Karpas-422 (cell line): ENCODE data around the gene RPS6KC1. TPM values are rescaled to one million over a fixed set of nuclear protein-coding genes. Genes with fewer than 3 reads are reported as not detected.
"Not testable (repeated sequence)": the region's sequence is repeated elsewhere in the genome, so short reads cannot be mapped to it uniquely, and the experiment has no call there.

Experiments used
- DNase-seq: peaks from one replicate; pipeline ENCODE4 v3.0.0-alpha.2; 2015
- H2AFZ ChIP-seq: fragments of 200-600 bp; sonication (generic); 2 replicates; pipeline ENCODE4 v1.6.1; 2014; ENCODE audit warnings: antibody characterized with exemption, low read length, mixed read lengths
- H3K27ac ChIP-seq: fragments of 200-600 bp; sonication (generic); 2 replicates; pipeline ENCODE4 v1.5.1; 2014; ENCODE audit warnings: mild to moderate bottlenecking, low read length, moderate library complexity
- H3K27me3 ChIP-seq: fragments of 200-600 bp; sonication (generic); 2 replicates; pipeline ENCODE4 v1.6.1; 2014; ENCODE audit warnings: low read length, mixed read lengths
- H3K36me3 ChIP-seq: fragments of 200-600 bp; sonication (generic); 2 replicates; pipeline ENCODE4 v1.6.1; 2014; ENCODE audit warnings: low read length, mixed read lengths; ENCODE audit not compliant: insufficient read depth
- H3K4me1 ChIP-seq: fragments of 200-600 bp; sonication (generic); 2 replicates; pipeline ENCODE4 v1.6.1; 2014; ENCODE audit warnings: mild to moderate bottlenecking, low read length, mixed read lengths
- H3K4me2 ChIP-seq: fragments of 200-600 bp; sonication (generic); 2 replicates; pipeline ENCODE4 v1.6.1; 2014; ENCODE audit warnings: low read length, low read depth, mild to moderate bottlenecking; ENCODE audit not compliant: poor library complexity, severe bottlenecking
- H3K4me3 ChIP-seq: fragments of 200-600 bp; sonication (generic); 2 replicates; pipeline ENCODE4 v1.5.1; 2014; ENCODE audit warnings: mild to moderate bottlenecking, antibody characterized with exemption, low read length, mixed read lengths
- H3K79me2 ChIP-seq: fragments of 200-600 bp; sonication (generic); 2 replicates; pipeline ENCODE4 v1.6.1; 2014; ENCODE audit warnings: mild to moderate bottlenecking, low read length, mixed read lengths
- H3K9ac ChIP-seq: fragments of 200-600 bp; sonication (generic); 2 replicates; pipeline ENCODE4 v1.6.0; 2014; ENCODE audit warnings: low read length
- H3K9me2 ChIP-seq: fragments of 200-600 bp; sonication (generic), shearing (Covaris generic); replicated peaks from 2 replicates; pipeline ENCODE4 v1.6.0; 2014; ENCODE audit warnings: mild to moderate bottlenecking, low read length, moderate library complexity; ENCODE audit not compliant: insufficient read depth
- H3K9me3 ChIP-seq: fragments of 300-700, 200-600 bp; sonication (generic); 2 replicates; pipeline ENCODE4 v1.6.1; 2014; ENCODE audit warnings: low read length, mixed read lengths
- H4K20me1 ChIP-seq: fragments of 200-600 bp; sonication (generic); 2 replicates; pipeline ENCODE4 v1.6.1; 2014; ENCODE audit warnings: mild to moderate bottlenecking, antibody characterized with exemption, low read length, low read depth; ENCODE audit not compliant: insufficient read depth
- total RNA-seq: library from RNA; depleted of rRNA; stranded (reverse); fragments of >200 nt; shearing (Covaris generic); gene quantifications from 2 replicates; pipeline ENCODE4 v1.2.3, GENCODE V29; 2014; ENCODE audit warnings: low replicate concordance

The RPS6KC1 gene
- total RNA-seq, 1 experiment from 2014 or later, result 13.2 TPM

- Histone ChIP-seq H3K27ac (no peak overlapping the region), H2AFZ (no peak overlapping the region), H3K36me3 (no peaks in the 10 kb centered on the region), H4K20me1 (no peaks in the 10 kb centered on the region), H3K4me1 (no peaks in the 10 kb centered on the region), H3K4me3 (no peak overlapping the region), H3K4me2 (no peak overlapping the region), H3K9me2 (no peaks in the 10 kb centered on the region), H3K79me2 (no peaks in the 10 kb centered on the region), H3K27me3 (no peaks in the 10 kb centered on the region), H3K9me3 (no peaks in the 10 kb centered on the region), H3K9ac (no peak overlapping the region)
- DNase-seq, result no peak
Observed at GRCh38 chr1:213200630-213201029, 149.6 kb downstream of the RPS6KC1 start.

GRCh38 chr1:213201380-213202155 lies 150.5 kb downstream of the RPS6KC1 start:
- Histone ChIP-seq H3K4me2 (no peak overlapping the region), H3K9me2 (no peaks in the 10 kb centered on the region), H3K27ac (no peak overlapping the region), H4K20me1 (no peaks in the 10 kb centered on the region), H2AFZ (no peak overlapping the region), H3K27me3 (no peaks in the 10 kb centered on the region), H3K36me3 (no peaks in the 10 kb centered on the region), H3K4me3 (no peak overlapping the region), H3K79me2 (no peaks in the 10 kb centered on the region), H3K4me1 (no peaks in the 10 kb centered on the region), H3K9me3 (no peaks in the 10 kb centered on the region), H3K9ac (no peak overlapping the region)
- DNase-seq, result no peak

GRCh38 chr1:213211201-213211600 lies 160.2 kb downstream of the RPS6KC1 start:
- Histone ChIP-seq H3K4me3 (no peak overlapping the region), H3K9me3 (no peaks in the 10 kb centered on the region), H3K36me3 (no peaks in the 10 kb centered on the region), H3K27ac (no peak overlapping the region), H3K27me3 (no peaks in the 10 kb centered on the region), H3K79me2 (no peaks in the 10 kb centered on the region), H3K9ac (no peak overlapping the region), H3K4me1 (no peaks in the 10 kb centered on the region), H3K9me2 (no peaks in the 10 kb centered on the region), H2AFZ (no peak overlapping the region), H3K4me2 (no peak overlapping the region), H4K20me1 (no peaks in the 10 kb centered on the region)
- DNase-seq, result no peak

GRCh38 chr1:213219076-213219475 lies 168.0 kb downstream of the RPS6KC1 start:
- H3K9me3 ChIP-seq, result not testable (repeated sequence)

GRCh38 chr1:213221209-213221608 lies 170.2 kb downstream of the RPS6KC1 start:
- Histone ChIP-seq H3K4me1 (no peaks in the 10 kb centered on the region), H3K79me2 (no peaks in the 10 kb centered on the region), H2AFZ (no peak overlapping the region), H3K27ac (no peak overlapping the region), H3K9ac (no peak overlapping the region), H3K9me3 (no peaks in the 10 kb centered on the region), H4K20me1 (no peaks in the 10 kb centered on the region), H3K9me2 (no peaks in the 10 kb centered on the region), H3K4me2 (no peak overlapping the region), H3K4me3 (no peak overlapping the region), H3K27me3 (no peaks in the 10 kb centered on the region), H3K36me3 (no peaks in the 10 kb centered on the region)
- DNase-seq, result no peak

More at GRCh38 chr1:213219076-213219475, 168.0 kb downstream of the RPS6KC1 start:
- not testable (repeated sequence) for H2AFZ ChIP-seq, H3K27me3 ChIP-seq, H3K79me2 ChIP-seq, H4K20me1 ChIP-seq, H3K4me3 ChIP-seq, H3K9ac ChIP-seq, H3K27ac ChIP-seq, H3K4me2 ChIP-seq, DNase-seq, H3K36me3 ChIP-seq, H3K9me2 ChIP-seq, H3K4me1 ChIP-seq

GRCh38 chr1:213227458-213227857 lies 176.4 kb downstream of the RPS6KC1 start:
- Histone ChIP-seq H3K4me3 (no peak overlapping the region), H3K36me3 (no peaks in the 10 kb centered on the region)

GRCh38 chr1:213231795-213232231 lies 180.8 kb downstream of the RPS6KC1 start:
- no peaks in the 10 kb centered on the region for H3K27me3 ChIP-seq

More at GRCh38 chr1:213227458-213227857, 176.4 kb downstream of the RPS6KC1 start:
- H3K9ac ChIP-seq, result no peak overlapping the region
- H3K27me3 ChIP-seq, result no peaks in the 10 kb centered on the region
- H3K9me3 ChIP-seq, result no peaks in the 10 kb centered on the region
- H4K20me1 ChIP-seq, result no peaks in the 10 kb centered on the region
- H3K9me2 ChIP-seq, result no peaks in the 10 kb centered on the region
- H3K4me1 ChIP-seq, result no peaks in the 10 kb centered on the region
- no peak overlapping the region for H3K4me2 ChIP-seq
- no peak overlapping the region for H2AFZ ChIP-seq
- H3K27ac ChIP-seq, result no peak overlapping the region
- no peaks in the 10 kb centered on the region for H3K79me2 ChIP-seq
- no peak for DNase-seq

GRCh38 chr1:213242883-213243282 lies 191.8 kb downstream of the RPS6KC1 start:
- Histone ChIP-seq H3K36me3 (no peaks in the 10 kb centered on the region), H3K9me2 (no peaks in the 10 kb centered on the region), H3K27ac (no peak overlapping the region), H3K9me3 (no peaks in the 10 kb centered on the region), H3K79me2 (no peaks in the 10 kb centered on the region), H2AFZ (no peak overlapping the region), H3K27me3 (no peaks in the 10 kb centered on the region), H3K4me3 (no peak overlapping the region), H3K4me1 (no peaks in the 10 kb centered on the region), H3K9ac (no peak overlapping the region), H4K20me1 (no peaks in the 10 kb centered on the region), H3K4me2 (no peak overlapping the region)
- no peak for DNase-seq

More at GRCh38 chr1:213231795-213232231, 180.8 kb downstream of the RPS6KC1 start:
- no peak overlapping the region for H3K4me2 ChIP-seq
- no peaks in the 10 kb centered on the region for H4K20me1 ChIP-seq
- no peaks in the 10 kb centered on the region for H3K9me2 ChIP-seq
- H3K79me2 ChIP-seq, result no peaks in the 10 kb centered on the region
- no peaks in the 10 kb centered on the region for H3K4me1 ChIP-seq
- H3K9me3 ChIP-seq, result no peaks in the 10 kb centered on the region
- H2AFZ ChIP-seq, result no peak overlapping the region
- H3K9ac ChIP-seq, result no peak overlapping the region
- H3K36me3 ChIP-seq, result no peaks in the 10 kb centered on the region
- no peak overlapping the region for H3K4me3 ChIP-seq
- no peak for DNase-seq
- no peak overlapping the region for H3K27ac ChIP-seq
